ENCODE data around the gene NADK. TPM values are rescaled to one million over a fixed set of nuclear protein-coding genes. Genes with fewer than 3 reads are reported as not detected.
A peak's percentile ranks its signal among the peaks of the same experiment; 100 is the strongest.
"Not testable (repeated sequence)": the region's sequence is repeated elsewhere in the genome, so short reads cannot be mapped to it uniquely, and the experiment has no call there.

NADK gene
- total RNA-seq, 1 donor from 2014 or later = 98.4 TPM

GRCh38 chr1:1746566-1746909, 31.7 kb downstream of the NADK start:
- DNase-seq (ENCODE audit: low spot score) = not testable (repeated sequence)

GRCh38 chr1:1745651-1746565, 32.4 kb downstream of the NADK start:
- peak; percentile 69 for DNase-seq (ENCODE audit: low spot score)

- DNase-seq (ENCODE audit: low spot score) = not testable (repeated sequence)
These were observed 35.7 kb downstream of the NADK start for GRCh38 chr1:1742529-1742928.

GRCh38 chr1:1741013-1741412, 37.3 kb downstream of the NADK start:
- not testable (repeated sequence) for DNase-seq (ENCODE audit: low spot score)

- not testable (repeated sequence) for DNase-seq (ENCODE audit: low spot score)
These were observed 39.4 kb downstream of the NADK start for GRCh38 chr1:1738799-1739337.

- DNase-seq (ENCODE audit: low spot score) = not testable (repeated sequence)
These were observed 40.3 kb downstream of the NADK start for GRCh38 chr1:1737675-1738590.

GRCh38 chr1:1732381-1732780, 45.9 kb downstream of the NADK start:
- no peak for DNase-seq (ENCODE audit: low spot score)

- DNase-seq (ENCODE audit: low spot score) = no peak
These were observed 47.4 kb downstream of the NADK start for GRCh38 chr1:1730870-1731269.

- DNase-seq (ENCODE audit: low spot score) = not testable (repeated sequence)
These were observed 48.0 kb downstream of the NADK start for GRCh38 chr1:1730230-1730629.

- DNase-seq (ENCODE audit: low spot score) = not testable (repeated sequence)
These were observed 49.0 kb downstream of the NADK start for GRCh38 chr1:1729116-1729816.

GRCh38 chr1:1728308-1729005, 49.8 kb downstream of the NADK start:
- not testable (repeated sequence) for DNase-seq (ENCODE audit: low spot score)

GRCh38 chr1:1727131-1727651, 51.1 kb downstream of the NADK start:
- DNase-seq (ENCODE audit: low spot score) = not testable (repeated sequence)

- DNase-seq (ENCODE audit: low spot score) = not testable (repeated sequence)
These were observed 52.2 kb downstream of the NADK start for GRCh38 chr1:1726088-1726487.

- peak; percentile 98 for DNase-seq (ENCODE audit: low spot score)
These were observed 54.0 kb downstream of the NADK start, which contains the start of gene CDK11A for GRCh38 chr1:1724035-1724864. Gene CDK11A (minus strand): TSS chr1:1724357. CDS start chr1:1722818, 1,539 bp downstream.

GRCh38 chr1:1721201-1721600, 57.1 kb downstream of the NADK start:
- DNase-seq (ENCODE audit: low spot score) = no peak

- not testable (repeated sequence) for DNase-seq (ENCODE audit: low spot score)
These were observed 63.0 kb downstream of the NADK start for GRCh38 chr1:1715109-1715883.

GRCh38 chr1:1707897-1708296, 70.4 kb downstream of the NADK start:
- not testable (repeated sequence) for DNase-seq (ENCODE audit: low spot score)

- not testable (repeated sequence) for DNase-seq (ENCODE audit: low spot score)
These were observed 71.0 kb downstream of the NADK start for GRCh38 chr1:1707241-1707640.

- DNase-seq (ENCODE audit: low spot score) = not testable (repeated sequence)
These were observed 72.6 kb downstream of the NADK start for GRCh38 chr1:1705623-1706022.

Measured in mucosa of gallbladder (tissue), 1 donor.